Stimulated activated CD4-positive, alpha-beta T cell treated with anti-CD3 and anti-CD28 coated beads, TNF-alpha, amount 100 ng/mL, for 24 hours (primary cell): ENCODE results near the gene LRCOL1.

Source experiments
- DNase-seq, 3 experiments: peaks; one replicate each; pipeline ENCODE4 v3.0.0-alpha.2; 2020; ENCODE audit warnings: low read depth in 3 of 3

LRCOL1 gene

DNA sequence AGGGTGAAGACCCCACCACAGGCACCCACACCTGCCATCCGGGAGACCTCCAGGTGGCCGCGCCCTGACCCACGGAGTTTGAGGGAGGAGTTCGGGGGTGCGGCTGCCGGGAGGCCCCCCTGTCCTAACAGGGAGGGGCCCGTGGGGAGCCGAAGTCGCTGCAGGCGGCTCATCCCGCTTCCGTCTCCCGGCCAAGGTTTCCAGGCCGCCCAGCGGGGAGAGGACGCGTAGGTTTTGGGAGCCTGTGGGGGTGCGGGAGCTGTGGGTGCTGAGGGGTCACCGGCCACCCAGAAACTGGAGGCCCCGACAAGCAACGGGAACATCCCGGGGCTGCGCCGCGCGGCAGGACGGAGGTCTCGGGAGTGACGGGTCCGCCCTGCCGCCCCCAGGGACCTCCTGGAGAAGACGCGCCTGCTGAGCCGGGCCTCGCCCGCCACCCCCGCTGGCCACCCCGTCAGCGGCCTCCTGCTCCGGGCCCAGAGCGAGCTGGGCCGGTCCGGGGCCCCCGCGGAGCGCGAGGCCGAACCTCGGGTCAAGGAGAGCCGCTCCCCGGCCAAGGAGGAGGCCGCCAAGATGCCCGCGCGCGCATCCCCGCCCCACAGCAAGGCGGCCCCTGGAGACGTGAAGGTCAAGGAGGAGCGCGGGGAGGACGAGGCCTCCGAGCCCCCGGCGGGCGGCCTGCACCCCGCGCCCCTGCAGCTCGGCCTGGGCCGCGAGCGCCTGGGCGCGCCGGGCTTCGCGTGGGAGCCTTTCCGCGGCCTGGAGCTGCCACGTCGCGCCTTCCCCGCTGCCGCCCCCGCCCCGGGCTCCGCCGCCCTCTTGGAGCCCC, 27.6 kb downstream of the LRCOL1 start:
- DNase-seq, result no peak

DNA sequence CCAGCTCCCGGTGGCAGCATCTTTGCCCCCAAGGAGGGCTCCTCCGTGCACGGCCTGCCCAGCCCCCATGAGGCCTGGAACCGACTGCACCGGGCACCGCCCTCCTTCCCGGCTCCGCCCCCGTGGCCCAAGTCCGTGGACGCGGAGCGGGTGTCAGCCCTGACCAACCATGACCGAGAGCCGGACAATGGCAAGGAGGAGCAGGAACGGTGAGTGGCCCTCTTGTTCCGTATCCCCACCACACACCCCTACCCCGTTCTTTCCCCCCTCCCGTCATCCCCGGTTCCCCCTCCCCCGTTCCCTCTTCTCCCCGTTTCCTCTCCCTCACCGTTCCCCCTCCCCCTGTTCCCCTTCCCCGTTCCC, 28.3 kb downstream of the LRCOL1 start:
- DNase-seq, result no peak

DNA sequence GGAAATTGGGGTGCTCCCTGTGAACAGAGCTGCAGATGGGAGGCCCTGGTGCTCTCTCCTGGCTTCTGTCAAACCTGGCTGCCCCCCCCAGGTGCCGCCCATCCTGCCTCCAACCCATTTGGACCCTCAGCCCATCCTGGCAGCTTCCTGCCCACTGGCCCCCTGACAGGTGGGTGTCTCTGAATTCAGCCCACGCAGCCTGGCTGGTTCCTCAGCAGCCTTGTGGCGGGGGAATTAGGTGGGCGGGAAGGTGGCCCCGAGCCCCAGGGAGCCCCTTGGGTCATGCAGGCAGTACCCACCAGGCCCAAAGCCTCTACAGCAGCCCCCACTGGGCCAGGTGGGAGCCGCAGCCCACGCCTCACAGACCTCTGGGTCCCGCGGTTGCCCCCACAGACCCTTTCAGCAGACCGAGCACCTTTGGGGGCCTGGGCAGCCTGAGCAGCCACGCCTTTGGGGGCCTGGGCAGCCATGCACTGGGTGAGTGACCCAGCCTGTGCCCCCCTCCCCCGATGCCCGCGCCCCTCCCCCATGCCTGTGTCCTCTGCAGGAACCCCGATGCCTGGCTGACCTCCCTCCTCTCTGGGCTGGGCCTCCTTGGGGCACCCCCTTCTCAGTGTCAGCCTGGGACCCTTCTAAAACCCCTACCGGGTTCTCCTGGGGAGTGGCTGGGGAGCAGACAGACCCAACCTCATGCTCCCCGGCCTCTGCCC, 28.9 kb downstream of the LRCOL1 start:
- no peak for DNase-seq

DNA sequence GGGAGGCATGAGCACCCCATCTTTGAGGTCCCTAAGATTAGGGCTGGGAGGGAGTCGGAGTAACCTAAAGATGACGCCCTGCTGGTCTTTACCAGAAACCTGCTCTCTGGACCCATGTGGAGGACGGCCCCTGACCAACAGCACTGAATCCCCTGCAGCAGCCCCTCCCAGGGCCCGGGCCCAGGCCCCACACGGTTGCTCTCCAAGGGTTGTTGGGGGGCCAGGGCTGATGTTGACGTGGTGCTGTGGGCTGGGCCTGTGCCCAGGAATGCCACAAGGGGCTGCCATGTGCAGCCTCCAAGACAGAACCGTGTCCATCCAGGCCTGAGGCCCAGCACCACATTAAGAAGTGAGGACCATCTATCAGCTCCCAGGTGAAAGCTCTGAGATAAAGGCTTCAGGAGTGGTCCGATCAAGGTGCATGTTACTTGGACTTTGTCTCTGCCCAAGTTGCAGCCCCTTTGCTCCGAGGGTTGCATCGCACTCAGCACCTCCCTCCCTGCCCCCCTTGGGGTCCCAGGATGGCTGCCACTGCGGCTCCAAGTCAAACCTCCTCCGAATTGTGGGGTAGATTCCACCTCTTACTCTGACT, 29.6 kb downstream of the LRCOL1 start:
- no peak for DNase-seq

DNA sequence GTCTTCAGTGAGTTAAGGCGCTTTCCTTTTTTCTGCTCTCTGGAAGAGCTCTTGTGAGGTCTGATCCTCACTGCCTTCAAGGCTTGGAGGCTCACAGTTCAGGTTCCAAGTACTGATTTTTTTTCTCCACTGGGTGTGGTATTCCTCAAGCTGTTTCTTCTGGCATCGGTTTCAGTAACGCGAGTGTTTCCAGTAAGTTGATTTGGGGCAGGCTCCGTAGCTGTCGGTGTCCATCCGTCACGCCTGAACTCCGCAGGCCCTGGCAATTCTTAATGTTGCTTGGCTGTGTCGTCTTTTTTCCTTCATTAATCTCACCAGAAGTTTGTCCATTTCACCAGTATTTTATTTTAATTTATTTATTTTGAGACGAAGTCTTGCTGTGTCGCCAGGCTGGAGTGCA, 30.6 kb downstream of the LRCOL1 start:
- DNase-seq, result no peak

DNA sequence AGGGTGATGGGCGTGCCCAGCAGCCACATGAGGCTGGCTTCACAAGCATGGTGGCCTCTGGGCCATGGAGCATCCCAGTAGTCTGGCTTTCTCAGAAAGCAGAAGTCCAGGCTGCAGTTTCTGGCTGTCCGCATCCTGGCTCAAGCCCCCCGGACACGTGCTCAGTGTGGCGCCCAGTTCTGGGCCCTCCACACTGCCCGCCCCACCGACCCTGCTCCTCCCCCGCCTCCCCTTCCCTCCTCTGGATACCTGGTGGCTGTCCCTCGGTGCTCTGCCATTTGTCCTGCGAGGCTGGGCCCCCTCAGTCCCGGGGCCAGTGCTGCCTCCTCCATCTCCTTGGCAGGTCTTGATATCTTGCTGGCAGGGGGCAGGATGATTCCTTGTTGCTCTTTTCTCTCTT, 31.6 kb downstream of the LRCOL1 start:
- no peak for DNase-seq

DNA sequence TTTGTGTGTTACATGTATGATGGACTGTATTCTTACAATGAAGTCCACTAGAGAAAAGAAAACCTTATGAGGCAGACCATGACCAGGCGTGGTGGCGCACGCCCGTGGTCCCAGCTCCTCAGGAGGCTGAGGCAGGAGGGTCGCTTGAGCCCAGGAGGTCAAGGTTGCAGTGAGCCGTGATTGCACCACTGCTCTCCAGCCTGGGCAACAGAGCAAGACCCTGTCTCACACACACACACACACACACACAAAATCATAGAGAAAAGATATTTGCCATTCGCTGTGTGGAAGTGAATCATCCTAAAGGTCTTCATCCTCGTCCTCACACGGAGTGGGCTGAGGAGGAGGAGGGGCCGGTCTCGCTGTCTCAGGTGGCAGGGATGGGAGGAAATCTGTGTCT, 32.3 kb downstream of the LRCOL1 start:
- DNase-seq, result no peak

DNA sequence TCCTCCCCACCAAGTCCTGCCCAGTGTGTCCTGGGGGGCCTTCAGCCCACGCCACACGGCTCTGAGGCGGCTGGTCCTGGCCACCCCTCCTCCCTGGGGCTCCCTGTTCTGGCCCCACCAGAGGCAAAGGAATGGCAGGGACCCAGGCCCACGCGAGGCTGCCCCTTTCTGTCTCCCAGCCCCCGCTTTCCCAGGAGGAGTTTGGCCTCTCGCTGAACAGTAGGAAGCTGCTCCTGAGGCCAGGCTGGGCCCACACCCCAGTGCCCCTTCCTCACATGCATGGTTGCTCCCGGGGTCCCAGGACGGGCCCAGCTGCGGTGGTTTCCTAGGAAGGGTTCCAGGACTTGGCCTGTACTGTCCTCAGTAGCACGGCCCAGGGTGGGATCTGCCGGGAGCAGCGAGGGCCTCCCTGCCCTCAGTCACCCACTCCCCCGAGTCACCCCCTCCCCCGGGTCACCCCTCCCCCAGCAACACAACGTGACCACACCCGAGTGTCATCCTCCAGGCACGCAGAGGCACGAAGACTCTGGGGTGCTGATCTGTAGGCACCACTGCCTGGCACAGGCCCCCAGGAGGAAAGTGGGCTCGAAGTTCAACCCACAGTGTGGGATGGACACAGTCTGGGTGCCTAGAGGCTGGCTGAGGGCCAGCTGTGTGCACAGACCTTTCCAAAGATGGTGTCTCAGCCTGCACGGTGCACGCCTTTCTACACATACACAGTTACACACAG, 33.0 kb downstream of the LRCOL1 start:
- DNase-seq, result no peak

DNA sequence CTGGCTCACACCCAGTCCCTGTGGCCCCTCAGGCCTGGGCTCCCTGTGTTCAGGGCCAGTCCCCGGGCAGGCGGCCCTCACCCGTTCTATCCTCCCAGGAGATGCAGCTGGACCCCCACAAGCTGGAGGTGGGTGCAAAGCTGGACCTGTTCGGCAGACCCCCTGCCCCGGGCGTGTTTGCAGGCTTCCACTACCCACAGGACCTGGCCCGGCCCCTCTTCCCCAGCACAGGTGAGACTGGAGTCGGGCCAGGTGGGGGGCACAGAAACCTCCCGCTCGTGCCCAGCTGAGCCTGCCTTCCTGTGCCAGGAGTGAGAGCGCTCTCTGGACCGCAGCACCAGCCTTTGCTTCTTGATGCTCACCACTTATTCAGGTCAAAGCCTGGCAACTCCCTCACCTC, 33.7 kb downstream of the LRCOL1 start:
- DNase-seq, result no peak

DNA sequence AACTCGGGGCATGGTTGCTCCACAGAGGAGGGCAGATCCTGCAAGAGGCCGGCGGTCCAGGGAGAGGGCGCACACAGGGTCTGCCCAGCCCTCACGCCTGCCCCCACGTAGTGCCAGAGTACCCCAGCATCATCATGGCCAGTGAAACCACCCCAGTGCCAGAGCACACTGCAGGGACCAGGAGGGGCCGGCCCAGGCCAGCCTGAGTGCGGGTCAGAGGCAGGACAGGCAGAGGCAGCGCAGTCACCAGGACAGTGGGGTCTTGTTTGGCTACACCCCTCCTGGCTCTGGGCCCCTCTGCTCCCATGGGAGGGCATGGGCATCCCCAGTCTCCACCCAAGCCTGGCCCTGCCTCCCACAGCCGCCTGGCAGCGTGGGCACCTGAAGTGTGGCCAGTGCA, 34.7 kb downstream of the LRCOL1 start:
- DNase-seq, result no peak

DNA sequence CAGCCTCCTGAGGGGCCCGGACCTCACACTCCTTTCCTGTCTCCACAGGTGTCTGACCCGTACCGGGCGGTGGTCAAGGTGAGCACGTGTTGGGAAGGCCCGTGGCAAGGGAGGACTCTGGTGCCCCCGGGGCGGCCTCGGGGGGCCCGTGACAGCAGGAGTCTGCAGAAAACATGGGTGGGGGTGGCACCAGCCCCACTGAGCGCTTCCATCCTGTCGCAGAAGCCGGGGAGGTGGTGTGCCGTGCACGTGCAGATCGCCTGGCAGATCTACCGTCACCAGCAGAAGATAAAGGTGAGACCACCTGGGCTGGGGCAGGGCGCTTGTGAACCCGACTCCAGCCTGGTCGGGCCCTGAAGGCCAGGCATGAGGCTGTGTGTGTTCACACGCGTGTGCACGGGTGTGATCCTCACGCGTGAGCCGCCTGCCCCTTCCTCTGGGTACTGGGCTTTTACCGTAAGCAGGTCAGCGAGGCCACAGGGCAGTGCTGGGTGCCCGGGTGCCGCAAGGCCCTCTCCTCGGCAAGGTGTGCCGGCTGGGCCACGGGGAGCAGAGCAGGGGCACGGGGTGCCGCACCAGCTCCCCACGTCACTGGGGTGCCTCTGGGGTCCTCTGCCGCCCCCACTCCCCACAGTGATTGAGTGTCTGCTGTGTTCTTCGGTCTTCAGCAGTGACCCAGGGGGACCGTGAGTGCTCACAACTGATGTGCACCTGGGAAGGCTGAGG, 35.9 kb downstream of the LRCOL1 start:
- no peak for DNase-seq

DNA sequence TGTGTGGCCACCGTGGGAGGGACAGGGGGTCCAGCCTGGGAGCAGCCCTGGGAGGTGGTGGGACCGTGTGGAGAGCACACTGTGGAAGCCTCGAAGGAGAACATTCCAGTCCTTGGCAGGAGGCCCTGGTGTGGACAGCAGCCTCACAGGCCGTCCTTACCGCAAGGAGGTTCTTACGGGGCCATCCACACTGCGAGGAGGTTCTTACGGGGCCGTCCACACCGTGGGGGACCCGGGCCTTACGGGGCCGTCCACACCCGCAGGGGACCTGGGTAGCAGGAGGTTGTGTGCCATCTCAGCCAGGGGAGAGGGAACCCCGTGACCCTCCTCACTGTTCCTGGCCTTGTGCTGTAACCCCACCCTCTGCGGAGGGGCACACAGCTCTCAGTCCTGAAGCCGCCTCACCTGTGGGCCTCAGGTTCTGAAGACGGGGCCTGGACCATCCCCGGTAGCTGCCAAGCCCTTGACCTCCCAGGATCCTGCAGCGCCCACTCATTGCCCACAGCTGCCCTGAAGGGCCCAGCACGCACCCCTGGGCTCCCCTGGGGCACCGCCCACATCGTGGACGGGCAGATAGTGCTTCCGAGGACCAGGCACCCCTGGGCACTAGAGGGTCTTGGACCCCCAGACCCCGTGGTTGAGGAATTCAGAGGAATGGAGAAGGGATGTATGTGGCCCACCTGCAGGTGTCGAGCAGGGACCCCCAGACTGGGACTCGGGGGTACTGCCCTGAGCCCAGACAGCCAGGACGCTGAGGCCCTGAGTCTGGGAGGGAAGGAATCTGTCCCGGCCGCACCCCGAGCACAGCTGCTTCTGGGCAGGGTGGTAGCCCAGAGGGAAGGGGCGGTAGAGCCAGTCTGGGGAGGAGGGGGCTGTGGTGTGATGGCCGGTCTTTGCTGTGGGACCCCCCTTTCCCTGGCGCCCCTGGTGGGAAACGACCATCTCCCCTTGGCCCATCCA, 37.3 kb downstream of the LRCOL1 start:
- no peak for DNase-seq

DNA sequence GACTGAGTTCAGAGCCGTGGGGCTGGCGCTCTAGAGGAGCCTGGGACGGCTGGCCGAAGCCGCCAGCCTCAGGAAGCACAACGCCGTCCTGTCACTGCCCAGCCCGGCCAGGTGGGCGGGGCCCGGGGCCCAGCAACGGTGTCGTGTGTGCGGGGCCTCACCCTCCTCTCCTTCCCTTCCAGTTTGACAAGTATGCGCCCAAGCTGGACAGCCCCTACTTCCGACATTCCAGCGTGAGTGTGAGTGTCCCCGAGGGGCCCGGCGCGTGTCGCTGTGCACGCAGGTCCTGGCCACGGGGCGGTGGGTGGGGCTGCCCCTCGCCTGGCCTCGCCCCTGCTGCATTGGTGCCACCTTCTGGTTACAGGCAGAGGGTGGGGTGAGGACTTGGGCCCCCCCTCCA, 38.3 kb downstream of the LRCOL1 start:
- no peak for DNase-seq

DNA sequence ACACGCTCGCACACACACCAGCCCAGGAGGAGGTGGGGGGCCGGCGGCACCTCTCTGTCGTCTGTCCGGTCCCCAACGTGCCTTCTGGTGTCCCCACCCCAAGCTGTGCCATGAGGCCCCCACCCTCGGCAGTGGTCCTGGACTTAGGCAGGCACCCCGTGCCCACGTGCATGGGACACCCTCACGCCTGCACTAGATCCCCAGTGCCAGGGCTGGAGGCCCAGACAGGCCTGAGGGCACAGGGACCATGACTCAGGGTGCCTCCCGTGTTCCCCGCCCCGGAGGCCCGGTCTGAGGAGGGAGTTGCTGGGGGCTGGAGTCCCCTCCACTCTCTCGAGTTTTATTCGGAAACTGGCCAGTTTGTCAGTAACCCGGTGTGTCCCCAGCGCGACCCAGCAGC, 38.8 kb downstream of the LRCOL1 start:
- DNase-seq, result no peak

DNA sequence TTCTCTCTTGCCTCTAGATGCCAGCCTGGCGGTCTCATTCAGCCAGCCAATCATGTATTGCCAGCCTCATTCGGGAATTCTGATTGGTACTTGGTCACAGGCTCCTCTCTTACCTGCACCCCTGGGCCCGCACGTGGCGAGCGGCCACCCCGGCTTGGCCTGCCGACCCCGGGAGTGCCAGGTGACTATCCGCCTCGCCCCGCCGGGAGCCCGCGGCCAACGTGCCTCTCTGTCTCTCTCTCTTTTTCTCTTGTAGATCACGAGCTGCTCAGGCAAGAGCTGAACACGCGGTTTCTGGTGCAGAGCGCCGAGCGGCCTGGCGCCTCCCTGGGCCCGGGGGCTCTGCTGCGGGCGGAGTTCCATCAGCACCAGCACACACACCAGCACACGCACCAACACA, 39.3 kb downstream of the LRCOL1 start:
- no peak for DNase-seq

DNA sequence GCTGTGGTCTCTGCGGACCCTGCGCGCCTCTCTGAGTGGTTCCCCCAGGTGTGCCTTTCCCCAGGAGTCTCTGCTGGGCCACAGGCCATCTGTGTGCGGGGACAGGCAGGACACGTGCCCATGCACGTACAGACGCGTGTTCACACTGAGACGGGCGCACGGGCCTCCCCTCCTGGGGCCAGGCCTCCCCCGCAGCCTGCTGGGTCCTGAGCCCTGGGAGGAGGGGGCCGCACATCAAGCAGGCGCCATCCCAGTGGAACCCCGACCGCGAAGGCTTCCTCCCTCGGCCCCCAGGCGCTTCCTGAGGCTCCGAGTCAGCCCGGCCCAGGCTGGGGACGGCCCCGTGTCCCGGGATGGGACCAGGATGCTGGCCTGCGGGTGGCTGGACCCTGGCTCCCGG, 39.7 kb downstream of the LRCOL1 start:
- no peak for DNase-seq

DNA sequence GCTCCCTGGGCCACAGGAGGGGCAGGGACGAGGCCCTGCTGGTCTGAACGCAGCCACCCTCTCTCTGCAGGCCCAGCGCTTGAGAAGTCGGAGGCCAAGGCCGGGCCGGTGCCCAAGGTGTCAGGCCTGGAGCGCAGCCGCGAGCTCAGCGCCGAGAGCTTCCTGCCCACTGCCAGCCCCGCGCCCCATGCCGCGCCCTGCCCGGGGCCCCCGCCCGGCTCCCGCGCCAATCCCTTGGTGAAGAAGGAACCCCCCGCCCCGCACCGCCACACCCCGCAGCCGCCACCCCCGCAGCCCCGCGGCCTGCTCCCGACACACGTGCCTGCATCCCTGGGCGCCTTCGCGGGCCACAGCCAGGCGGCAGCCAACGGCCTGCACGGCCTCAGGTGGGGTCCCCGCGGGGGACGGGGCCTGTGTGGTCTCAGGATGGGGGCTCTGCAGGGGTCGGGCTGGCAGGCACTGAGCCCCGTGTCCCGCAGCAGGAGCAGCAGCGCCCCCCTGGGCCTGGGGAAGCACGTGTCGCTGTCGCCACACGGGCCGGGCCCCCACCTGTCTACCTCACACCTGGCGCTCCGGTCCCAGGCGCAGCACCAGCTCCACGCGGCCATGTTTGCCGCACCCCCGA, 40.4 kb downstream of the LRCOL1 start:
- no peak for DNase-seq

DNA sequence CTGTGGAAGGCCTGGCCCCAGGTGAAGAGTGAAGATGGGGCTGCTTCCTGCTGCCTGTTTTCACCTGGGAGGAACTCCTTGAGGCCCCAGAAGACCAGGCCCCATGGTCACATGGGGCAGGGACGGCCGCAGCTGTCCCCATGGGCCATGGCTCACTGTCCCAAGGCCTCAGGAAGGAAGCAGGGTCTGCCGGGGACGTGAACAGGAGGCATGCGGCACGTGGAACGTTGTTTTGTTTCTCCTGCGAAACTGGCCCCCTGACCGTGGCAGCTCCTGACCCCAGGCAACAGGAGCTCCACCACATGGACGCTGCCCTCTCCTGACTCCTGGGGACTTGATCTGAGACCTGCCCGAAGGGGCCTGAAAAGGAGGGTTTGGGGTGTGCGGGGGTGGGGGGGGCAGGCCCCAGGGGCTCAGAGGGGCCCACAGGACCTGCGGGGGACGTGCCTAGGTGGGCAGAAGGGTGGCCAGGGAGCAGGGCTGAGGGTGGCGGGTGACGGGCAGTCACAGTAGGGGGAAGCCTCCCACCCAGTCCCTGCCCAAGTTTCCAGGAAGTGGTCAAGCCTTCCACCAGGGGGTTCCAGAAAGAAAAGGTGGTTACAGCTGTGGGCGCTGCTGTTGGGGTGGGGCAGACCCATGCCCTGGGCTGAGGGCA, 41.4 kb downstream of the LRCOL1 start:
- no peak for DNase-seq

DNA sequence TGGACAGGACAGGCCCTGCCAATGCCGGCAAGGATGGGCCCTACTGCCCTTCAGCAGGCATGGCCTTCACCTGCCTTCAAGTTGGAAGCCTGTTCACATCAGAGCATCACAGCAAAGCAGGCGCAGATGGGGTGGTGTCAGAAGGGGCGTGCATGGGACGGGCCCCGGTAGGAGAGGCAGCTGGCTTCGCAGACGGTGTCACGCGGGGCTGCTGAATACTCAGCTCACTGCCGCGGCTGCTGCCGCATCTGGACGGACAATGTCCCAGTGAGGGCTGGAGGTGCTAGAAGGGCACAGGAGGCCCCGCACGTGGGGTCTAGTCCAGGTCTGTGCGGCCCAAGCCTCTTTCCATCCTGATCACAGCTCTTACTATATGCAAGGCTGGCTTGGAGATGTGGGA, 42.1 kb downstream of the LRCOL1 start:
- DNase-seq, result no peak
